MG63 (cell line): ENCODE results near the gene FCGR3A. TPM values are rescaled to one million over a fixed set of nuclear protein-coding genes. Genes with fewer than 3 reads are reported as not detected.
A peak's percentile ranks its signal among the peaks of the same experiment; 100 is the strongest.
"Not testable (repeated sequence)": the region's sequence is repeated elsewhere in the genome, so short reads cannot be mapped to it uniquely, and the experiment has no call there.

Source experiments
- DNase-seq: peaks from one replicate; pipeline ENCODE4 v3.0.0-alpha.2; 2020
- H3K27me3 ChIP-seq: fragments of 250-450 bp; sonication (Bioruptor Pico); 2 replicates; pipeline ENCODE4 v1.5.1; 2020; ENCODE audit warnings: mild to moderate bottlenecking, moderate library complexity
- H3K36me3 ChIP-seq: fragments of 250-450 bp; sonication (Bioruptor Pico); 2 replicates; pipeline ENCODE4 v1.5.1; 2020; ENCODE audit warnings: mild to moderate bottlenecking, moderate library complexity
- H3K4me3 ChIP-seq: fragments of 250-450 bp; sonication (Bioruptor Pico); 2 replicates; pipeline ENCODE4 v1.5.1; 2020; ENCODE audit warnings: mild to moderate bottlenecking, moderate library complexity
- H3K9me3 ChIP-seq: fragments of 250-450 bp; sonication (Bioruptor Pico); 2 replicates; pipeline ENCODE4 v1.5.1; 2020; ENCODE audit warnings: mild to moderate bottlenecking, moderate library complexity
- total RNA-seq: library from RNA; depleted of rRNA; stranded (reverse); fragments of >200 nt; shearing (Covaris generic); gene quantifications from 2 replicates; pipeline ENCODE4 v1.2.3, GENCODE V29; 2014; ENCODE audit warnings: low replicate concordance

FCGR3A gene
- total RNA-seq, 1 experiment from 2014 or later = not detected

DNA sequence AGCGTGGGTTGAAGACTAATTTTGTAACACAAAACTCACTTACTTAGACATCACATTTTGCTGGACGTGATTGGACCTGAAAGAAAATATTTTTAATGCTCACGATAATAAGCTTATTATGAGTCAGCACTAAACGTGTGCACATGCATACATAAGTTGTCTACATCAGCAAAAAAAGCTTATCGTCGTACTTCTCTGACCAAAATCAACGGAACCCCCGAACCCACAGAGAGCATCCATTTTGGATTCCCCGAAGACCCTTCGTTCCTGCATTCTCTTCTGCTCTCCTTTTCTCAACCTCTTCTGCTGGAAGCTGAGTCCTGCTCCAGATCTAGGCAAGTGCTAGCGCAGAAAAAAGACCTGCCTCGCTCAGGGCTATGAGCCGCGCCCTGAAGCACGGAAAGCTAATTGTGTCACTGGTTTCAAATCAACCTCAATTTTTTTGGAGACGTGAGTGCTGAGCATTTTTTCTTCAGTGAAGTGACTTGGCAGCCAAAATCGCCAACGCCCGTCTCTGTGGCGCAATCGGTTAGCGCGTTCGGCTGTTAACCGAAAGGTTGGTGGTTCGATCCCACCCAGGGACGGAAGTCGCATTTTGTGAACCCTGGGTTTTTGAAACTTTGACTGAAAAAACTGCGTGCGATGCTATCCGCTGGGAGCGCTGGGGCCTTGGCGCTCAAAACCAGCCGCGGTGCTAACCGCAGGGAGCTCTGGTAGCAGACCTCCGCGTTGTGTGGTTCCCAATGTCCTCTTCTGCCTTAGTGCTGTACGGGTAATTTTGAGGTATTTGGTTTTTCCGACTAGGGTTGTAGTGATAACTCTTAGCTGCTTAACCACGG, 9.7 kb downstream of the FCGR3A start:
- H3K4me3 ChIP-seq = peak overlapping the region; percentile 63
- H3K9me3 ChIP-seq, H3K27me3 ChIP-seq, H3K36me3 ChIP-seq: not testable (repeated sequence)
- DNase-seq = peak; percentile 86

DNA sequence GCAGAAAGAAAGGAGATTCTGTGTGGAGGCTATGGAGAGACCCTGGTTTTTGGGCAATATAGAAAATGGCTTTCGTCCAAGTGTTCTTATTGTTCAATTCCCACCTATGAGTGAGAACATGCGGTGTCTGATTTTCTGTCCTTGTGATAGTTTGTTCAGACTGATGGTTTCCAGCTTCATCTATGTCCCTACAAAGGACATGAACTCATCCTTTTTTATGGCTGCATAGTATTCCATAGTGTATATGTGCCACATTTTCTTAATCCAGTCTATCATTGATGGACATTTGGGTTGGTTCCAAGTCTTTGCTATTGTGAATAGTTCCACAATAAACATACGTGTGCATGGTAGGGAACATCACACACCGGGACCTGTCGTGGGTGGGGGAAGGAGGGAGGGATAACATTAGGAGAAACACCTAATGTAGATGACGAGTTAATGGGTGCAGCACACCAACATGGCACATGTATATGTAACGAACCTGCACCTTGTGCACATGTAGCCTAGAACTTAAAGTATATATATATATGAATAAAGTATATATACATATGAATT, 10.6 kb downstream of the FCGR3A start:
- H3K4me3 ChIP-seq = peak overlapping the region; percentile 63
- not testable (repeated sequence) for H3K36me3 ChIP-seq, DNase-seq, H3K27me3 ChIP-seq, H3K9me3 ChIP-seq

DNA sequence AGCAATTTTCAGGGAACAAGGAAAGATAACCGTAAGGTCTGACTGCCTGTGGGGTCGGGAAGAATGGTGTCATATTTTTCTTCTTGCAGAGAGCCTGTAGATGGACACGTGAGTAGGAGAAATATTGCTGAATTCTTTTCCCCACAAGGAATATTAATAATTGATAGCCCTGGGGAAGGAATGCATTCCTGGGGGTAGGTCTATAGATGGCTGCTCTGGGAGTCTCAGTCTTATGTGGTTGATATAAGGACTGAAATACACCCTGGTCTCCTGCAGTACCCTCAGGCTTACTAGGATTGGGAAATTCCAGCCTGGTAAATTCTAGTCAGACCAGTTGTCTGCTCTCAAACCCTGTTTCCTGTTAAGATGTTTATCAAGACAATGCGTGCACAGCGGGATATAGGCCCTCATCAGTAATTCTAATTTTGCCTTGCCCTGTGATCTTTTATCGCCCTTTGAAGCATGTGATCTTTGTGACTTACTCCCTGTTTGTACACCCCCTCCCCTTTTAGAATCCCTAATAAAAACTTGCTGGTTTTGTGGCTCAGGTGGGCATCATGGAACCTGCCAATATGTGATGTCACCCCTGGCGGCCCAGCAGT, 12.4 kb downstream of the FCGR3A start:
- H3K4me3 ChIP-seq, H3K36me3 ChIP-seq, H3K27me3 ChIP-seq, DNase-seq, H3K9me3 ChIP-seq: not testable (repeated sequence)

DNA sequence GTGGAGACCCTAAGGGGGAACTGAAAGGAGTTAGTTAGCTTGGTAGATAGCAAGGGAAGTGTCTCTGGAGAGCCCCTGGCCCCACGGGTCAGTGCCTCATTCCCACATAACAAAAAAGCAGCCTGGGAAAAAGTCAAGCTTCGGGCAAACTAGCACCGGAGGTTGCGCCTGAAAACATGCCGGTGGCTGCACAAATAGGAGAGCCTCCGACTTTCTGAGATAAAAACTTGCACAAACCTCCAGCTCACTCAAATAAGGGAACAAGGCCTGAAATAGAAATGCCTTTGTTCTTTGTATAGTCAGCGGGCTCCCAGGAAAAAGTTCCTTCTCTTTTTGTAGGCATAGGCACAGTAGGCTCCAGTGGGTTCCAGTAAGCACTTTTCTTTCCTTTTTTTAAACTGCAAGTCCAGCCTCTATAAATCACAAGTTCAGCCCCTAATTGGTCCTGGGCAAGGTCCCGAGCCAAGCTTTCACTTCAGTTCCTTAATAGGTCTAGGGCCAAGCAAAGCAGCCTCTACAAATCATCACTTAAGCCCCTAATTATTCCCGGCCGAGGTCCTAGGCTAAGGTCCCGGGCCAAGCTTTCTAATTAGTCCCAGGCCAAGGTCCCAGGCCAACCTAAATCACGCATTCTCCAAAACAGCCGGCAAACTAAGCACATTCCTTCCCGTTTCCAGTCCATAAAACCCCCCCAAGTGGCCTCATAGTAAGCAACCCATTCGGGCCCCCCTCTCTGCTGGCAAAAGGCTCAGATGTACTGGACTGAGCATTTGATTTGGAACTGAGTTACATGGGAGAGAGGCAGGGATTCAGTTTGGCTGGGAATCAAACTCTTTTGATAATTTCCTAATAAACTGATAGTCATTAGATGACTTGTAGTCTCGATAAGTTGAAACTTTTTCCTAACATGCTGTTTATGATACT, 16.7 kb downstream of the FCGR3A start:
- peak; percentile 21 for DNase-seq
- not testable (repeated sequence) for H3K36me3 ChIP-seq, H3K27me3 ChIP-seq, H3K9me3 ChIP-seq
- H3K4me3 ChIP-seq = peak overlapping the region; percentile 70; the same call in 1 of the 2 replicates

DNA sequence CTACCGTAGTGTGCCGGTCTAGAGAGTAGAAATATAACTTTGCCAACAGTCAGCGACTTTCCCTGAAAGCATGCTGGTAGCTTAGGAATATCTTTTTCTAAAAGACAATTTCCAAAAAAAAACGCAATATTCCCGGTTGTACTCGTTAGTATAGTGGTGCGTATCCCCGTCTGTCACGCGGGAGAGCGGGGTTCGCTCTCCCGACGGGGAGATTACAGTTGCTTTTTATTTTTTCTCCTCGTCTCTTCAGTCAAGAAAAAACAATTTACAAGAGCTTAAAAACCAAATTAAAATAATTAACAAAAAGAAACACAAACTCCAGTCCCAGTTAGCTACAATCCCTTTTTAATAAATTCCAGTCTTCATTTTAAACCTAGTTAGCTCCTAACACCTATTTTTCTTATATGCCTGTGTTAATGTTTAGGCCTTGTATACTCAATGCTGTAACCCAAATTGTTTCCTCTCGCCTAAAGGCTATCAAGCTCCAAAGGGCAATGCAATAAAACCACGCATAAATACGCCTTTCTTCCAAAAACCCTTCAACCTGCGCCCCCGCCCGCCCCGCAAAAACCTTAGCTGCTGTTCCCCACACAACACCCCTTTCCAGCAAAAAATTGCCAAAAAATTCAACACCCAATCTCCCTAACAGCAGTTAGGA, 17.5 kb downstream of the FCGR3A start:
- H3K36me3 ChIP-seq = no peaks in the 10 kb centered on the region
- DNase-seq = no peak
- H3K27me3 ChIP-seq = no peaks in the 10 kb centered on the region
- peak overlapping the region; percentile 70 for H3K4me3 ChIP-seq
- H3K9me3 ChIP-seq = no peaks in the 10 kb centered on the region

DNA sequence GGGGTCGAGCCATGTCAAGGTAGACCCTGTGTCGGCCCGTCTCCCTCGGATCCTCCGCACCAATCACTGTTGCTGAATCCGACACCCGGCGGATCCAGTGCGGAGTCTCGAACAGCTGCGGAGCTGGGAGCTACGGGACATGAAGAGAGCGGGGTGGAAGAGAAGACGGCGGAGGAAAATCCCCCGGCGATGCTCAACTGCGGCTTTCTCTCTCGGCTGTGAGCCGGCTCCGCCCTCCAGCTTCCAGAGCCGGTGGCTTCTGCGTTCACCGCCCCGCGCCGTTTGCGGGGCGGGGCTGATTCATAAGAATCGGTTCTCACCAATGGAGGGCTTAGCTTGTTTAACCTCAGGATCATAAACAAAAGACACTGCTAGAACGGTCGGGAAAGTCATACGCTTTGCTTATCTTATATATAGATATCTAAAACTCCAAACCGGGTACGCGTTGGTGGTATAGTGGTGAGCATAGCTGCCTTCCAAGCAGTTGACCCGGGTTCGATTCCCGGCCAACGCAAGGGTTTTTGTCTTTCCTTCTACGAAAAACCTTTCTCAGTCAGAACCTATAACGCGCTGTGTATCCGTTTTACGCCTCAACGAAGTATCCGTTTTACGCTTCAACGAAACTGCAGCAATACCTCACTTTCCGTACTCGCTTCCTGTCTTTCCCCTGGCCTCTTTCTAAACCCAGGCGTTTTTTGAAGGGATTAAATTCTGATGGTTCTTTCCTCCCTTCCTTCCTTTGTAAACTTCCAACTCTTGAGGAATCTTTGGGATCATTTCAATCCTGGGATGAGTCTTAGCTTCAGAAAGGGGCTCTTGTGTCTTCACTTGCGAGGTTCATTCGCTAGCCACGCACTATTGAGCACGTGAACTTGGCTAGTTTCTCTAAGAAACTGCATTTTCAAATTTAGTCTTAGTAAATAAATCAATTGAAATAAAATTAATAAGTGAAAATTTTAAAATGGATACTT, 18.7 kb downstream of the FCGR3A start:
- H3K4me3 ChIP-seq = peak overlapping the region; percentile 70
- not testable (repeated sequence) for H3K27me3 ChIP-seq, H3K36me3 ChIP-seq, H3K9me3 ChIP-seq
- DNase-seq = peak; percentile 85

DNA sequence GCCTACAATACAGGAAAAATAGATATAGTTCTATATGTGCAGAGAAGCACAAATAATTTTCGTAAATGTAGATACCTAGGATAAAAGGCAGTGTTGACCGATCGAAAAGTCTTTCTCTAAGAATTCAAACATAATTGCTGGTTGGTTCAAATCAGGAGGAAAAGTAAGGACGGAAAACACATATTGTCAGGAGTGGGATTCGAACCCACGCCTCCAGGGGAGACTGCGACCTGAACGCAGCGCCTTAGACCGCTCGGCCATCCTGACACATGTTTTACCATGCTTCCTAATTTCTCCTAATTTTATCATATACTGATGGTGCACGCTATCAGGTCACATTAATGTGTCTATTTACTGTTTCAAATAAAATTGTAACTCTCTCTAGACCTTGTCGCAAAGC, 19.5 kb downstream of the FCGR3A start:
- not testable (repeated sequence) for H3K9me3 ChIP-seq, H3K27me3 ChIP-seq, H3K36me3 ChIP-seq
- peak; percentile 66 for DNase-seq
- H3K4me3 ChIP-seq = peak overlapping the region; percentile 70

DNA sequence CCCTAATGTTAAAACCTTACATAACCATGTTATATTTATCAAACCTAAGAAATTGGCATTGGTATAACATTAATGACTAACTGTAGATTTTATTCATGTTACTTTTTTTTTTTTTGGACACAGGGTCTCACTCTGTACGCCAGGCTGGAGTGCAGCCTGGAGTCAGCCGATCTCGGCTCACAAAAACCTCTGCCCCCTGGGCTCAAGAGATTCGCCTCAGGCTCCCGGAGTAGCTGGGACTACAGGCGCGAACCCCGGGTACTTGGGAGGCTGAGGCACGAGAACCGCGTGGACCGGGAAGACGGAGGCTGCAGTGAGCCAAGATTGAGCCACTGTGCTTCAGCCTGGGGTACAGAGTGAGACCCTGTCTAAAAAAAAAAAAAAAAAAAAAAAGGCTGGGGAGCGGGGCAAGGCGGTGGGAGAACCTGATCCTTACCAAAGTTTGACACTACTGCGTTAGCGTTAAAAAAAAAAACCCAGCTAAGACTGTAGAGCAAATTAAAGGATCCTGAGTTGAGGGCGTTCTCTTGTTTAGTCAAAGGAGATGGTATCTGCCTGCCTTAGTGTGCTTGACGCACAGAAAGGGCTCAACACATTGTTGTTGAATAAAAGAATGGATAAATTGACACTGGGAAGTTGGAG, 20.0 kb downstream of the FCGR3A start:
- DNase-seq = peak; percentile 45
- H3K4me3 ChIP-seq = peak overlapping the region; percentile 70
- H3K27me3 ChIP-seq, H3K36me3 ChIP-seq, H3K9me3 ChIP-seq: not testable (repeated sequence)

DNA sequence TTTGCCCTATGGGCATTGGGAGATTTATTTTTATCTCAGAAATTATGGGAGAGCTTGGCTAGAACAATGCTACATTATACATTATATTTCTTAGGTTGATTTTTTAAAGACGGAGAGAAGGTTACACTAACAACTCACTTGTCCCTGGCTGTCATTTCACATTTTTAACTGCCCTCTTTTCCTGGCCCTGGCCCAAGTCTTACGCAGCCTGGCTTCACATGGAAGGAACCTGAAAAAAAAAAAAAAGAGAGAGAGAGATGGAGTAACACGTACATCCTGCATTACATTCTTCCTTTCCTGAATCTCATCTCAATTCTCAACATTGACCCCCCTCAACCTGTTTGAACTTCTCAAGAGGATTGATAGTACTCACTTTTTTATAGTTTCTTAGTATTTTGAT, 21.1 kb downstream of the FCGR3A start:
- not testable (repeated sequence) for H3K27me3 ChIP-seq, H3K9me3 ChIP-seq, H3K36me3 ChIP-seq, H3K4me3 ChIP-seq, DNase-seq

DNA sequence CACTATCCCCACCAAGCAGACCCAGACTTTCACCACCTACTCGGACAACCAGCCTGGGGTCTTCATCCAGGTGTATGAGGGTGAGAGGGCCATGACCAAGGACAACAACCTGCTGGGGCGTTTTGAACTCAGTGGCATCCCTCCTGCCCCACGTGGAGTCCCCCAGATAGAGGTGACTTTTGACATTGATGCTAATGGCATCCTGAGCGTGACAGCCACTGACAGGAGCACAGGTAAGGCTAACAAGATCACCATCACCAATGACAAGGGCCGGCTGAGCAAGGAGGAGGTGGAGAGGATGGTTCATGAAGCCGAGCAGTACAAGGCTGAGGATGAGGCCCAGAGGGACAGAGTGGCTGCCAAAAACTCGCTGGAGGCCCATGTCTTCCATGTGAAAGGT, 23.7 kb downstream of the FCGR3A start:
- not testable (repeated sequence) for H3K36me3 ChIP-seq, H3K9me3 ChIP-seq, H3K4me3 ChIP-seq, H3K27me3 ChIP-seq, DNase-seq

DNA sequence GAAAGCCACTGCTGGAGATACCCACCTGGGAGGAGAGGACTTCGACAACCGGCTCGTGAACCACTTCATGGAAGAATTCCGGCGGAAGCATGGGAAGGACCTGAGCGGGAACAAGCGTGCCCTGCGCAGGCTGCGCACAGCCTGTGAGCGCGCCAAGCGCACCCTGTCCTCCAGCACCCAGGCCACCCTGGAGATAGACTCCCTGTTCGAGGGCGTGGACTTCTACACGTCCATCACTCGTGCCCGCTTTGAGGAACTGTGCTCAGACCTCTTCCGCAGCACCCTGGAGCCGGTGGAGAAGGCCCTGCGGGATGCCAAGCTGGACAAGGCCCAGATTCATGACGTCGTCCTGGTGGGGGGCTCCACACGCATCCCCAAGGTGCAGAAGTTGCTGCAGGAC, 24.3 kb downstream of the FCGR3A start:
- not testable (repeated sequence) for H3K4me3 ChIP-seq, H3K9me3 ChIP-seq, H3K27me3 ChIP-seq, H3K36me3 ChIP-seq, DNase-seq

DNA sequence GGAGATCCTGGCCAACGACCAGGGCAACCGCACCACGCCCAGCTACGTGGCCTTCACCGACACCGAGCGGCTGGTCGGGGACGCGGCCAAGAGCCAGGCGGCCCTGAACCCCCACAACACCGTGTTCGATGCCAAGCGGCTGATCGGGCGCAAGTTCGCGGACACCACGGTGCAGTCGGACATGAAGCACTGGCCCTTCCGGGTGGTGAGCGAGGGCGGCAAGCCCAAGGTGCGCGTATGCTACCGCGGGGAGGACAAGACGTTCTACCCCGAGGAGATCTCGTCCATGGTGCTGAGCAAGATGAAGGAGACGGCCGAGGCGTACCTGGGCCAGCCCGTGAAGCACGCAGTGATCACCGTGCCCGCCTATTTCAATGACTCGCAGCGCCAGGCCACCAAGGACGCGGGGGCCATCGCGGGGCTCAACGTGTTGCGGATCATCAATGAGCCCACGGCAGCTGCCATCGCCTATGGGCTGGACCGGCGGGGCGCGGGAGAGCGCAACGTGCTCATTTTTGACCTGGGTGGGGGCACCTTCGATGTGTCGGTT, 24.8 kb downstream of the FCGR3A start:
- not testable (repeated sequence) for H3K4me3 ChIP-seq, H3K36me3 ChIP-seq, H3K27me3 ChIP-seq, DNase-seq, H3K9me3 ChIP-seq

DNA sequence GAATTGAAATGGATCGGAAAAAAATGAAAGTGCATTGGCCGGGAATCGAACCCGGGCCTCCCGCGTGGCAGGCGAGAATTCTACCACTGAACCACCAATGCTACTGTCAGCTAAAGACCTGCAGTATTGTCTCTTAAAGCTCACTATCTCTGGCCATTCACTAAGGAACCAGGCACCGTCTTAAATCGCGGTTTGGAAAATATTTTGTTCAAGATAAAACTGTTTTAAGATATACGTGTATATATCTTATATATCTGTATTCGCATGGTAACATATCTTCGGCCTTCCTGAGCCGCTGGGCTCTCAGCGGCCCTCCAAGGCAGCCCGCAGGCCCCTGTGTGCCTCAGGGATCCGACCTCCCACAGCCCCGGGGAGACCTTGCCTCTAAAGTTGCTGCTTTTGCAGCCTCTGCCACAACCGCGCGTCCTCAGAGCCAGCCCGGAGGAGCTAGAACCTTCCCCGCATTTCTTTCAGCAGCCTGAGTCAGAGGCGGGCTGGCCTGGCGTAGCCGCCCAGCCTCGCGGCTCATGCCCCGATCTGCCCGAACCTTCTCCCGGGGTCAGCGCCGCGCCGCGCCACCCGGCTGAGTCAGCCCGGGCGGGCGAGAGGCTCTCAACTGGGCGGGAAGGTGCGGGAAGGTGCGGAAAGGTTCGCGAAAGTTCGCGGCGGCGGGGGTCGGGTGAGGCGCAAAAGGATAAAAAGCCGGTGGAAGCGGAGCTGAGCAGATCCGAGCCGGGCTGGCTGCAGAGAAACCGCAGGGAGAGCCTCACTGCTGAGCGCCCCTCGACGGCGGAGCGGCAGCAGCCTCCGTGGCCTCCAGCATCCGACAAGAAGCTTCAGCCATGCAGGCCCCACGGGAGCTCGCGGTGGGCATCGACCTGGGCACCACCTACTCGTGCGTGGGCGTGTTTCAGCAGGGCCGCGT, 25.5 kb downstream of the FCGR3A start, which contains the start of gene HSPA6:
TSS of gene HSPA6 (plus strand) at position 724 of the 925 bp plus-strand sequence. CDS start at position 843, 119 bp downstream.
- not testable (repeated sequence) for H3K27me3 ChIP-seq, H3K9me3 ChIP-seq, H3K36me3 ChIP-seq
- DNase-seq = peak; percentile 85
- H3K4me3 ChIP-seq = peak within 1 kb of the TSS; percentile 62
